Astrocyte (in vitro differentiated cells and primary cell): ENCODE results near the gene FDX2.

Experiments
- EZH2 ChIP-seq: IDR thresholded peaks from 2 replicates; pipeline ENCODE4 v1.6.1; 2012; ENCODE audit warnings: mild to moderate bottlenecking, low read length, inconsistent platforms; ENCODE audit not compliant: insufficient read depth
- TF ChIP-seq, protein P1 (sequence below): IDR thresholded peaks from 2 replicates; pipeline ENCODE4 v1.5.1; 2011; ENCODE audit warnings: low read depth, mild to moderate bottlenecking, inconsistent platforms, low read length, moderate library complexity; ENCODE audit not compliant: insufficient read depth

- TF ChIP-seq, protein P1, sequence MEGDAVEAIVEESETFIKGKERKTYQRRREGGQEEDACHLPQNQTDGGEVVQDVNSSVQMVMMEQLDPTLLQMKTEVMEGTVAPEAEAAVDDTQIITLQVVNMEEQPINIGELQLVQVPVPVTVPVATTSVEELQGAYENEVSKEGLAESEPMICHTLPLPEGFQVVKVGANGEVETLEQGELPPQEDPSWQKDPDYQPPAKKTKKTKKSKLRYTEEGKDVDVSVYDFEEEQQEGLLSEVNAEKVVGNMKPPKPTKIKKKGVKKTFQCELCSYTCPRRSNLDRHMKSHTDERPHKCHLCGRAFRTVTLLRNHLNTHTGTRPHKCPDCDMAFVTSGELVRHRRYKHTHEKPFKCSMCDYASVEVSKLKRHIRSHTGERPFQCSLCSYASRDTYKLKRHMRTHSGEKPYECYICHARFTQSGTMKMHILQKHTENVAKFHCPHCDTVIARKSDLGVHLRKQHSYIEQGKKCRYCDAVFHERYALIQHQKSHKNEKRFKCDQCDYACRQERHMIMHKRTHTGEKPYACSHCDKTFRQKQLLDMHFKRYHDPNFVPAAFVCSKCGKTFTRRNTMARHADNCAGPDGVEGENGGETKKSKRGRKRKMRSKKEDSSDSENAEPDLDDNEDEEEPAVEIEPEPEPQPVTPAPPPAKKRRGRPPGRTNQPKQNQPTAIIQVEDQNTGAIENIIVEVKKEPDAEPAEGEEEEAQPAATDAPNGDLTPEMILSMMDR, result no peak
- no peak for TF ChIP-seq EZH2
Observed at GRCh38 chr19:10277795-10278589, 37.8 kb downstream of the FDX2 start.
